Measurements from ENCODE around the gene P2RY13. TPM values are rescaled to one million over a fixed set of nuclear protein-coding genes. Genes with fewer than 3 reads are reported as not detected.

The P2RY13 gene
- total RNA-seq, 1 experiment from 2014 or later, result not detected

DNA sequence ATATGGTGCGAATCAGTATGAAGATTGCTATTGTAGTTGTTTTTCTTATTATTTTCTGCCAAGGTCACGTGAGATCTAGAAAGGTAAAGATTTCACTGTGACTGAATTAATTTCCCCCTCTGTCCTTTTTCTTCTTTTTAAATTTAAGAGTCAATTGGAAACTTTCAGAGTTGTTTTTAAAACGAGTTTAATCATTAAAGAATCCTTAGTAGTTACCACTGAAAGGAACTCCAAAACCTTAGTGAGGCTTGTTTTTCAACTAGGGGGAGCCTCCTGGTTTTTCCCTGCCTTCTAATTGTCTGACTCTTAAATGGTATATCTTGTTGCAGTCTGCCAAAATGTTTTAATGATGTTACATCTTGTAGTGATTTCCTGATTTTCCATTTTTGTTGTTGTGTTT lies 37.6 kb upstream of the P2RY13 start:
- Histone ChIP-seq H2BK5ac (ENCODE audit: insufficient read length, low read length) (no peak overlapping the region), H4K91ac (ENCODE audit: insufficient read length, low read depth, low read length) (no peak overlapping the region), H3K79me1 (ENCODE audit: insufficient read depth, low read depth, low read length, poor library complexity, severe bottlenecking) (no peaks in the 10 kb centered on the region), H3K23ac (ENCODE audit: insufficient read length, low read depth, low read length) (no peak overlapping the region), H3K4ac (ENCODE audit: low read depth, low read length) (no peak overlapping the region), H4K5ac (ENCODE audit: insufficient read length, low read depth, low read length) (no peak overlapping the region), H2BK15ac (ENCODE audit: low read depth, low read length) (no peak overlapping the region), H3K9ac (ENCODE audit: extremely low read depth, insufficient read length, low read length) (no peak overlapping the region), H2BK20ac (ENCODE audit: low read depth, low read length, poor library complexity, severe bottlenecking) (no peak overlapping the region), H3K4me1 (ENCODE audit: insufficient read depth, low read length) (peaks cover 6% of the 10 kb centered on the region; the same call in 1 of the 2 replicates), H3K27ac (ENCODE audit: insufficient read length, low read depth, low read length) (no peak overlapping the region), H3K4me2 (ENCODE audit: insufficient read depth, insufficient read length, low read length) (no peak overlapping the region), H2AFZ (ENCODE audit: low read length) (no peak overlapping the region), H3K27me3 (ENCODE audit: insufficient read depth, low read length) (no peaks in the 10 kb centered on the region), H3K56ac (ENCODE audit: insufficient read length, low read depth, low read length) (no peak overlapping the region), H3K23me2 (ENCODE audit: insufficient read length, low read depth, low read length, poor library complexity, severe bottlenecking) (no peaks in the 10 kb centered on the region), H3K9me3 (ENCODE audit: control insufficient read depth, low read depth, low read length) (no peaks in the 10 kb centered on the region), H2BK120ac (ENCODE audit: low read depth, low read length, poor library complexity, severe bottlenecking) (no peak overlapping the region), H4K8ac (replicated peaks; ENCODE audit: insufficient read length, low read depth, low read length) (no peak overlapping the region), H3K18ac (ENCODE audit: insufficient read length, low read depth, low read length) (no peak overlapping the region), H3K14ac (ENCODE audit: insufficient read depth, low read length) (no peak overlapping the region), H3T11ph (ENCODE audit: low read length) (no peak overlapping the region), H2AK5ac (ENCODE audit: insufficient read length, low read length) (no peak overlapping the region), H3K79me2 (ENCODE audit: insufficient read depth, low read length) (no peaks in the 10 kb centered on the region), H4K20me1 (ENCODE audit: control insufficient read depth, insufficient read depth, insufficient read length) (no peaks in the 10 kb centered on the region), H2BK12ac (ENCODE audit: insufficient read length, low read depth, low read length) (no peak overlapping the region)
- WGBS (ENCODE audit: extremely low coverage, insufficient read length, low lambda C conversion rate), result no CpG with 5 or more reads among the region's 3 CpGs
- H3K36me3 Mint-ChIP-seq (ENCODE audit: insufficient read depth in 1 of 3, low read depth in 3 of 3), result peaks cover 0 to 2% (median 0%) of the 10 kb centered on the region in 3 experiments; a peak in 2 of 7 replicates
- H3K27me3 Mint-ChIP-seq (ENCODE audit: low read depth), result no peaks in the 10 kb centered on the region
- no peak for DNase-seq
- no peak overlapping the region for H3K4me3 Mint-ChIP-seq
- H3K4me1 Mint-ChIP-seq, result peaks cover 11 to 19% of the 10 kb centered on the region in 2 experiments
- TF ChIP-seq, protein P1, sequence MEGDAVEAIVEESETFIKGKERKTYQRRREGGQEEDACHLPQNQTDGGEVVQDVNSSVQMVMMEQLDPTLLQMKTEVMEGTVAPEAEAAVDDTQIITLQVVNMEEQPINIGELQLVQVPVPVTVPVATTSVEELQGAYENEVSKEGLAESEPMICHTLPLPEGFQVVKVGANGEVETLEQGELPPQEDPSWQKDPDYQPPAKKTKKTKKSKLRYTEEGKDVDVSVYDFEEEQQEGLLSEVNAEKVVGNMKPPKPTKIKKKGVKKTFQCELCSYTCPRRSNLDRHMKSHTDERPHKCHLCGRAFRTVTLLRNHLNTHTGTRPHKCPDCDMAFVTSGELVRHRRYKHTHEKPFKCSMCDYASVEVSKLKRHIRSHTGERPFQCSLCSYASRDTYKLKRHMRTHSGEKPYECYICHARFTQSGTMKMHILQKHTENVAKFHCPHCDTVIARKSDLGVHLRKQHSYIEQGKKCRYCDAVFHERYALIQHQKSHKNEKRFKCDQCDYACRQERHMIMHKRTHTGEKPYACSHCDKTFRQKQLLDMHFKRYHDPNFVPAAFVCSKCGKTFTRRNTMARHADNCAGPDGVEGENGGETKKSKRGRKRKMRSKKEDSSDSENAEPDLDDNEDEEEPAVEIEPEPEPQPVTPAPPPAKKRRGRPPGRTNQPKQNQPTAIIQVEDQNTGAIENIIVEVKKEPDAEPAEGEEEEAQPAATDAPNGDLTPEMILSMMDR (conservative IDR thresholded peaks at IDR 0.05), result no peak
- H3K27ac Mint-ChIP-seq, result peak overlapping the region in 1 of 3 experiments; percentile 25; a peak in 1 of 7 replicates
- no peaks in the 10 kb centered on the region for H3K9me3 Mint-ChIP-seq
